ENCODE data around the gene MRPS11. TPM values are rescaled to one million over a fixed set of nuclear protein-coding genes. Genes with fewer than 3 reads are reported as not detected.
A peak's percentile ranks its signal among the peaks of the same experiment; 100 is the strongest.
"Not testable (repeated sequence)": the region's sequence is repeated elsewhere in the genome, so short reads cannot be mapped to it uniquely, and the experiment has no call there.

Gene MRPS11
- total RNA-seq, 1 experiment from 2014 or later = 66.6 TPM

GRCh38 chr15:88456733-88457132 lies 10.8 kb upstream of the MRPS11 start:
- no TSS peak for BruUV-seq (replicated peaks)
- Mint-ChIP-seq H3K27ac (ENCODE audit: unreplicated experiment) (no peak overlapping the region), H3K9me3 (ENCODE audit: low read depth, unreplicated experiment) (no peaks in the 10 kb centered on the region), H3K36me3 (ENCODE audit: insufficient read depth, unreplicated experiment) (peaks cover 25% of the 10 kb centered on the region), H3K4me1 (ENCODE audit: low read depth, unreplicated experiment) (no peaks in the 10 kb centered on the region), H3K27me3 (ENCODE audit: unreplicated experiment) (peaks cover 2% of the 10 kb centered on the region), H3K4me3 (ENCODE audit: low read depth, unreplicated experiment) (no peak overlapping the region)
- intact Hi-C loops (cut with micrococcal nuclease; ENCODE audit: unreplicated experiment) = no loop called here
- CTCF ChIA-PET = no interaction called here
- TF ChIP-seq, protein P1, sequence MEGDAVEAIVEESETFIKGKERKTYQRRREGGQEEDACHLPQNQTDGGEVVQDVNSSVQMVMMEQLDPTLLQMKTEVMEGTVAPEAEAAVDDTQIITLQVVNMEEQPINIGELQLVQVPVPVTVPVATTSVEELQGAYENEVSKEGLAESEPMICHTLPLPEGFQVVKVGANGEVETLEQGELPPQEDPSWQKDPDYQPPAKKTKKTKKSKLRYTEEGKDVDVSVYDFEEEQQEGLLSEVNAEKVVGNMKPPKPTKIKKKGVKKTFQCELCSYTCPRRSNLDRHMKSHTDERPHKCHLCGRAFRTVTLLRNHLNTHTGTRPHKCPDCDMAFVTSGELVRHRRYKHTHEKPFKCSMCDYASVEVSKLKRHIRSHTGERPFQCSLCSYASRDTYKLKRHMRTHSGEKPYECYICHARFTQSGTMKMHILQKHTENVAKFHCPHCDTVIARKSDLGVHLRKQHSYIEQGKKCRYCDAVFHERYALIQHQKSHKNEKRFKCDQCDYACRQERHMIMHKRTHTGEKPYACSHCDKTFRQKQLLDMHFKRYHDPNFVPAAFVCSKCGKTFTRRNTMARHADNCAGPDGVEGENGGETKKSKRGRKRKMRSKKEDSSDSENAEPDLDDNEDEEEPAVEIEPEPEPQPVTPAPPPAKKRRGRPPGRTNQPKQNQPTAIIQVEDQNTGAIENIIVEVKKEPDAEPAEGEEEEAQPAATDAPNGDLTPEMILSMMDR (IDR thresholded peaks at IDR 0.05; ENCODE audit: unreplicated experiment) = no peak
- DNase-seq = no peak

DNA sequence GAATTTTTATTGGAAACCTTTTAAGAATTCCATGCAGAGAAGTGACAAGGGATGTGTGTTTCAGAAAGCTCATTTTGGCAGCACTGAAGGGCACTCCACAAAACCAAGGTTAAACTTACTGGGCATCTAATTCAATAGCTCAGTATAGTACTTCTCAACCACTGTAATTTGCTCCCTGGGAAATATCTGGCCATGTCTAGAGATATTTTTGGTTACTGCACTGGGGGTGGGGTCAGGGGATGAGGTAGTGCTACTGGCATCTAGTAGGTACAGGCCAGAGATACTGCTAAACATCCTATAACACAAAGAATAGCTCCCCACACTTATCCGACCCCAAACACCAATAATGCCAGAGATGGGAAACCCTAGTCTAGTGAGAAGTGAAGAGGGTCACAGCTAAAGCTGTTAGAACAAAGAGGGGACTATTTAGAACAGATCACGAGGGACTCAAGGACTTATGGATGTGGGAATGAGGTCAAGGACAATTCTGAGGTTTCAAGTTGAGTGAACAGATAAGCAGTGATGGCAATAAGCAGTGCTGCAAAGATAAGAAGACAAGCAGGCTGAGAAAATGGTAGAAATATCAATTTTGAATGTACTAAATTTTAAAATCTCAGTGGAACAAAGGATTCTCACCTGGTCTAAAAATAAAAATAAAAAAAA lies 3.5 kb upstream of the MRPS11 start:
- Mint-ChIP-seq H3K4me3 (ENCODE audit: low read depth, unreplicated experiment) (no peak overlapping the region), H3K4me1 (ENCODE audit: low read depth, unreplicated experiment) (peaks cover 12% of the 10 kb centered on the region), H3K9me3 (ENCODE audit: low read depth, unreplicated experiment) (no peaks in the 10 kb centered on the region), H3K36me3 (ENCODE audit: insufficient read depth, unreplicated experiment) (peaks cover 47% of the 10 kb centered on the region), H3K27me3 (ENCODE audit: unreplicated experiment) (no peaks in the 10 kb centered on the region), H3K27ac (ENCODE audit: unreplicated experiment) (no peak overlapping the region)
- CTCF ChIA-PET = no interaction called here
- TF ChIP-seq, protein P1 (IDR thresholded peaks at IDR 0.05; ENCODE audit: unreplicated experiment) = no peak
- intact Hi-C loops (cut with micrococcal nuclease; ENCODE audit: unreplicated experiment) = no loop called here
- no peak for DNase-seq
- no TSS peak for BruUV-seq (replicated peaks)

DNA sequence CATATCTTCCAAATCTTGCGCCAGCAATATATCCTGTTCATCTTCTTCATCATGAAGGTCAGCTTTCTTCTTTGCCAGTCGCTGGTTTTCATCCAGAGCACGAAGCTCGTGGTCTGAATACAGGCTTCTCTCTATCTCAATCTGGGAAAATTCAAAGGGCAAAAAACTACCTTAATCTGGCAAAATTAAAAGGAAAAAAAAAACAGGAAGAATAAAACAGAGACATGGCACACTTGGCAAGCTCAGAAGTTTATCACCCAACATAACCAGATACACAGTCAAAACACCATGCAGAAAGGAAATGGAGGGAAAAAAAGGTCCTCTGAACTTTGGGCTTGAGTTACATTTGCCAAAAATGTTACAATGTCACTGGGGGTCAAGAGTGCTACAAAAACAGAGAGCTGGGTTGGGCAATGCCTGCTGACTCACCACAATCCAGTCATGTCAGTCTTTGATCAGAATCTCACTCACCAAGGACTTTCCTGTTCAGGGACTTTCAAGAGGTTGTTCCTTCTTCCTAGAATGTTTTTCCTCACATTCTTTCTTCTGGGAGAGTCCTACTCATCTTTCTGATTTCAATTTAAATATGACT lies 1.8 kb upstream of the MRPS11 start:
- TF ChIP-seq, protein P1 (IDR thresholded peaks at IDR 0.05; ENCODE audit: unreplicated experiment) = no peak
- Mint-ChIP-seq H3K27me3 (ENCODE audit: unreplicated experiment) (no peaks in the 10 kb centered on the region), H3K9me3 (ENCODE audit: low read depth, unreplicated experiment) (no peaks in the 10 kb centered on the region), H3K4me1 (ENCODE audit: low read depth, unreplicated experiment) (peaks cover 12% of the 10 kb centered on the region), H3K27ac (ENCODE audit: unreplicated experiment) (peak overlapping the region; percentile 93), H3K4me3 (ENCODE audit: low read depth, unreplicated experiment) (peak overlapping the region; percentile 86), H3K36me3 (ENCODE audit: insufficient read depth, unreplicated experiment) (peaks cover 38% of the 10 kb centered on the region)
- intact Hi-C loops (cut with micrococcal nuclease; ENCODE audit: unreplicated experiment) = loop anchor here (2.0 kb wide), 1 partner anchor 149 kb away; no protein-coding TSS in a partner anchor
- peak; percentile 45 for DNase-seq
- no TSS peak for BruUV-seq (replicated peaks)
- CTCF ChIA-PET = no interaction called here

- H3K9me3 Mint-ChIP-seq (ENCODE audit: low read depth, unreplicated experiment) = no peaks in the 10 kb centered on the region
- TF ChIP-seq, protein P1 (IDR thresholded peaks at IDR 0.05; ENCODE audit: unreplicated experiment) = no peak
- CTCF ChIA-PET = interaction anchor here (1.0 to 1.9 kb wide), 4 partner anchors 9 to 156 kb away, joined by 3 to 10 read pairs (median 4); no protein-coding TSS in a partner anchor
- DNase-seq = no peak
- intact Hi-C loops (cut with micrococcal nuclease; ENCODE audit: unreplicated experiment) = loop anchor here (2.0 kb wide), 1 partner anchor 147 kb away; no protein-coding TSS in a partner anchor
- H3K4me1 Mint-ChIP-seq (ENCODE audit: low read depth, unreplicated experiment) = peaks cover 12% of the 10 kb centered on the region
- H3K36me3 Mint-ChIP-seq (ENCODE audit: insufficient read depth, unreplicated experiment) = peaks cover 30% of the 10 kb centered on the region
- TSS peak; percentile 70 for BruUV-seq (replicated peaks)
- no peaks in the 10 kb centered on the region for H3K27me3 Mint-ChIP-seq (ENCODE audit: unreplicated experiment)
- H3K27ac Mint-ChIP-seq (ENCODE audit: unreplicated experiment) = peak overlapping the region; percentile 93
- H3K4me3 Mint-ChIP-seq (ENCODE audit: low read depth, unreplicated experiment) = peak overlapping the region; percentile 86
Measured at GRCh38 chr15:88467935-88468528, 524 bp downstream of the MRPS11 start.

DNA sequence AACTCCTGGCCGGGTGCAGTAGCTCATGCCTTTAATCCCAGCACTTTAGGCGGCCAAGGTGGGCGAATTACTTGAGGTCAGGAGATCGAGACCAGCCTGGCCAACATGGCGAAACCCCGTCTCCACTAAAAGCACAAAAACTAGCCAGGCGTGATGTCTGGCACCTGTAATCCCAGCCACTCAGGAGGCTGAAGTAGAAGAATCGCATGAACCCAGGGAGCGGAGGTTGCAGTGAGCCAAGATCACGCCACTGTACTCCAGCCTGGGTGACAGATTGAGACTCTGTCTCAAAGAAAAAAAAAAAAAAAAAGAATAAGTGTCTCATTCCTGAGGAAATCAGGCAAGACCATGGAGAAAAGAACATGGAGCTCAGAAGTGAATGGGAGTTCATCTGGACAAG lies 1.2 kb downstream of the MRPS11 start:
- intact Hi-C loops (cut with micrococcal nuclease; ENCODE audit: unreplicated experiment); H3K9me3 Mint-ChIP-seq (ENCODE audit: low read depth, unreplicated experiment); H3K27ac Mint-ChIP-seq (ENCODE audit: unreplicated experiment); BruUV-seq (replicated peaks); DNase-seq; H3K27me3 Mint-ChIP-seq (ENCODE audit: unreplicated experiment); CTCF ChIA-PET: not testable (repeated sequence)
- Mint-ChIP-seq H3K4me3 (ENCODE audit: low read depth, unreplicated experiment) (peak overlapping the region; percentile 86), H3K36me3 (ENCODE audit: insufficient read depth, unreplicated experiment) (peaks cover 33% of the 10 kb centered on the region), H3K4me1 (ENCODE audit: low read depth, unreplicated experiment) (peaks cover 12% of the 10 kb centered on the region)
